Ovary (tissue), 9 donors: ENCODE results near the gene PINK1. TPM values are rescaled to one million over a fixed set of nuclear protein-coding genes. Genes with fewer than 3 reads are reported as not detected.

ENCODE experiments used
- DNase-seq, 5 donors: peaks; one replicate each; pipeline ENCODE4 v3.0.0-alpha.2; 2019 to 2020
- H3K27ac ChIP-seq, 2 donors: fragments of 200-600 bp; one replicate each; pipeline versions ENCODE4 v1.5.1 to v1.8.0; 2019 to 2022
- H3K27me3 ChIP-seq: fragments of 200-600 bp; one replicate; pipeline ENCODE4 v1.8.0; 2022
- H3K36me3 ChIP-seq: fragments of 200-600 bp; sonication (generic); one replicate; pipeline ENCODE4 v1.5.1; 2019
- H3K4me1 ChIP-seq: one replicate; pipeline ENCODE4 v1.8.1; 2013; ENCODE audit warnings: mild to moderate bottlenecking, moderate library complexity; ENCODE audit not compliant: insufficient read depth
- H3K4me3 ChIP-seq: fragments of 200-600 bp; sonication (generic); one replicate; pipeline ENCODE4 v1.5.1; 2017
- H3K9me3 ChIP-seq, 2 donors: fragments of 200-600 bp in 1 of 2; sonication (generic) in 1 of 2; one replicate each; pipeline versions ENCODE4 v1.5.1 to v1.8.1; 2013 to 2019; ENCODE audit warnings: mild to moderate bottlenecking in 1 of 2, moderate library complexity in 1 of 2
- EP300 ChIP-seq: sonication (generic); formaldehyde crosslinking; IDR thresholded peaks from one replicate; pipeline ENCODE4 v1.6.1; 2017; ENCODE audit warnings: antibody characterized with exemption
- POLR2A ChIP-seq: fragments of 450-650 bp; IDR thresholded peaks from one replicate; pipeline ENCODE4 v1.6.1; 2017; ENCODE audit warnings: antibody characterized with exemption, mild to moderate bottlenecking, moderate library complexity
- WGBS, 3 donors: extraction: QIAGEN DNeasy Blood & Tissue Kit in 1 of 3; methylation state at CpG; one replicate each; pipeline versions ENCODE4 v1.1.5 to v1.1.7; 2013 to 2017; 5-methylcytosine and 5-hydroxymethylcytosine counted together
- intact Hi-C, 4 donors: fragments of 100-400 bp; cut with DNase I; formaldehyde crosslinking; loops; one replicate each; pipeline versions ENCODE4 v1.11.0 to v1.15.1; 2022 to 2023
- polyA plus RNA-seq, 2 donors: library from polyadenylated mRNA; stranded (reverse); fragments of 200-250 nt in 1 of 2; fragments of 350-450 nt in 1 of 2; fragmentation: Illumina TruSeq in 1 of 2; extraction: RNeasy Lipid Tissue Mini Kit (QIAGEN cat#74804) in 1 of 2; gene quantifications; one replicate each; pipeline ENCODE4 v1.2.3, GENCODE V29; 2013 to 2014
- total RNA-seq, 7 donors: library from RNA; depleted of rRNA in 2 of 7; stranded (reverse); fragments of >200 nt in 2 of 7; fragmentation: NEBNext Ultra II Directional in 3 of 7; extraction: Animal tissue kit (Norgen Biotek cat#: 25700) in 3 of 7; gene quantifications; one replicate each; pipeline versions ENCODE4 v1.1.0 to v1.2.4, GENCODE V29; 2016 to 2023
- TF ChIP-seq, protein P1 (sequence below), 3 donors: fragments of 450-650 bp in 2 of 3; fragments of 200-600 bp in 1 of 3; IDR thresholded peaks; one replicate each; pipeline versions ENCODE4 v1.5.1 to v1.8.0; 2016 to 2022; ENCODE audit warnings: antibody characterized with exemption in 3 of 3, mild to moderate bottlenecking in 1 of 3
- donor health status: DM: no; HTN: no; CAD: no; lungs with moderate emphysema.
- donor health status: DM: no; HTN: no; CAD: no.
- donor health status: Bipolar disorder and iron deficiency.
- donor health status: DM: yes; HTN: yes; CAD: no.
- donor health status: DM: no; HTN: no; CAD: no.
- donor health status: DM: yes; HTN: yes; CAD: no.

Gene PINK1
- total and polyA plus RNA-seq, 9 donors: 40.8 to 70.5 (median 60.0) TPM

GRCh38 chr1:20621012-20621411 lies 12.2 kb upstream of the PINK1 start:
- Histone ChIP-seq H3K4me3 (no peak overlapping the region), H3K9me3 (no peaks in the 10 kb centered on the region), H3K27me3 (no peaks in the 10 kb centered on the region), H3K4me1 (peaks cover 2% of the 10 kb centered on the region), H3K27ac (no peak overlapping the region), H3K36me3 (no peaks in the 10 kb centered on the region)
- 84 to 95% (median 95%) methylated on average over 6 of the region's 6 CpGs for WGBS, 3 donors
- intact Hi-C loops: no loop called here
- DNase-seq: no peak
- TF ChIP-seq POLR2A: no peak
- no peak for TF ChIP-seq EP300
- TF ChIP-seq, protein P1, sequence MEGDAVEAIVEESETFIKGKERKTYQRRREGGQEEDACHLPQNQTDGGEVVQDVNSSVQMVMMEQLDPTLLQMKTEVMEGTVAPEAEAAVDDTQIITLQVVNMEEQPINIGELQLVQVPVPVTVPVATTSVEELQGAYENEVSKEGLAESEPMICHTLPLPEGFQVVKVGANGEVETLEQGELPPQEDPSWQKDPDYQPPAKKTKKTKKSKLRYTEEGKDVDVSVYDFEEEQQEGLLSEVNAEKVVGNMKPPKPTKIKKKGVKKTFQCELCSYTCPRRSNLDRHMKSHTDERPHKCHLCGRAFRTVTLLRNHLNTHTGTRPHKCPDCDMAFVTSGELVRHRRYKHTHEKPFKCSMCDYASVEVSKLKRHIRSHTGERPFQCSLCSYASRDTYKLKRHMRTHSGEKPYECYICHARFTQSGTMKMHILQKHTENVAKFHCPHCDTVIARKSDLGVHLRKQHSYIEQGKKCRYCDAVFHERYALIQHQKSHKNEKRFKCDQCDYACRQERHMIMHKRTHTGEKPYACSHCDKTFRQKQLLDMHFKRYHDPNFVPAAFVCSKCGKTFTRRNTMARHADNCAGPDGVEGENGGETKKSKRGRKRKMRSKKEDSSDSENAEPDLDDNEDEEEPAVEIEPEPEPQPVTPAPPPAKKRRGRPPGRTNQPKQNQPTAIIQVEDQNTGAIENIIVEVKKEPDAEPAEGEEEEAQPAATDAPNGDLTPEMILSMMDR (IDR thresholded peaks at IDR 0.05): no peak

GRCh38 chr1:20624709-20625108 lies 8.5 kb upstream of the PINK1 start:
- Histone ChIP-seq H3K36me3 (no peaks in the 10 kb centered on the region), H3K27ac (no peak overlapping the region), H3K4me1 (no peaks in the 10 kb centered on the region), H3K27me3 (no peaks in the 10 kb centered on the region), H3K9me3 (no peaks in the 10 kb centered on the region), H3K4me3 (no peak overlapping the region)
- TF ChIP-seq EP300: no peak
- TF ChIP-seq POLR2A: no peak
- TF ChIP-seq, protein P1 (IDR thresholded peaks at IDR 0.05): no peak
- intact Hi-C loops: no loop called here
- no peak for DNase-seq
- 86 to 89% (median 89%) methylated on average over 1 of the region's 1 CpG for WGBS, 3 donors

DNA sequence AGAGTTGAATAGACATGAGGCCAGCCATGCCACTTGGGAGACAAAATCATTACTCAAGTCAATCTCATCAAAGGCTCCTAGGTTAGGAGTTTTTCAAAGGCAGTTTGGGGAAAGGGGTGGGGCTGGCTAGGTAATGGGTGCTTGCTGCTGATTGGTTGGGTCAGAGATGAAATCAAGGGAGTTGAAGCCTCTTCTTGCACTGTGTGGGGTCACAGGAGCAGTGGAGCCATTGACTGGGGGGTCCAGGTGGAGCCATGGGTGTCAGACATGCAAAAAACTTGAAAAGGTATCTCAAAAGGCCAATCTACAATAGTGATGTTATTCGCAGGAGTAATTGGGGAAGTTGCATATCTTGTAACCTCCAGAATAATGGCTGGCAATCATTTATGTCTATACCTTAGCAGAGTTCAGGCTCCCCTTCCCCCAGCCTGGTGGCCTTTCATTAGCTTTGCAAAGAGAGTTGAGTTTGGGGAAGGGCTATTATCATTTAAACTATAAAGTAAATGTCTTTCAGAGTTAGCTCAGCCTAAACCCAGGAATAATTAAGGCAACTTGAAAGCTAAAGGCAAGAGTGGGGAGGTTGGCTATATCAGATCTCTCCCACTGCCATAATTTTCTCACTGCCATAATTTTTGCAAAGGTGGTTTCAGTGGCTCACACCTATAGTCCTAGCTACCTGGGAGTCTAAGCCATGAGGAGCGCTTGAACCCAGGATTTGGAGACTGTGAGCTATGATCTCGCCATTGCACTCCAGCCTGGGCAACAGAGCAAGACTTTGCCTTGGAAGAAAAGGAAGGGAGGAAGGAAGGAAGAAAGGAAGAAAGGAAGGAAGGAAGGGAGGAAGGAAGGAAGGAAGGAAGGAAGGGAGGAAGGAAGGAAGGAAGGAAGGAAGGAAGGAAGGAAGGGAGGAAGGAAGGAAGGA lies 7.8 kb upstream of the PINK1 start:
- WGBS, 3 donors: 78 to 87% (median 86%) methylated on average over 3 of the region's 3 CpGs
- intact Hi-C loops: no loop called here
- H3K27ac ChIP-seq: no peak overlapping the region
- TF ChIP-seq EP300 (no peak), POLR2A (no peak)
- TF ChIP-seq, protein P1 (IDR thresholded peaks at IDR 0.05): no peak
- H3K4me1 ChIP-seq: no peaks in the 10 kb centered on the region
- H3K36me3 ChIP-seq: no peaks in the 10 kb centered on the region
- DNase-seq: no peak
- no peaks in the 10 kb centered on the region for H3K9me3 ChIP-seq
- no peak overlapping the region for H3K4me3 ChIP-seq
- H3K27me3 ChIP-seq: no peaks in the 10 kb centered on the region

GRCh38 chr1:20626098-20626427 lies 7.2 kb upstream of the PINK1 start:
- no peaks in the 10 kb centered on the region for H3K36me3 ChIP-seq
- 74 to 85% (median 77%) methylated on average over 1 of the region's 1 CpG for WGBS, 3 donors

More at GRCh38 chr1:20626098-20626427, 7.2 kb upstream of the PINK1 start:
- DNase-seq: no peak
- Histone ChIP-seq H3K27me3 (no peaks in the 10 kb centered on the region), H3K4me1 (no peaks in the 10 kb centered on the region), H3K27ac (no peak overlapping the region), H3K4me3 (no peak overlapping the region), H3K9me3 (no peaks in the 10 kb centered on the region)
- intact Hi-C loops: no loop called here
- TF ChIP-seq, protein P1 (IDR thresholded peaks at IDR 0.05): no peak
